SIG-M5 treated with dmso at 0.1 percent for 504 hours (cell line): ENCODE data around the gene IFNA7.
"Not testable (repeated sequence)": the region's sequence is repeated elsewhere in the genome, so short reads cannot be mapped to it uniquely, and the experiment has no call there.

Source experiments
- DNase-seq: peaks from one replicate; lab custom pipeline; 2025; ENCODE audit not compliant: unreplicated experiment; lab: John Stamatoyannopoulos, UW

Gene IFNA7

GRCh38 chr9:21202105-21202504 is at the start of gene IFNA7:
IFNA7 (minus strand) TSS chr9:21202205; CDS start chr9:21202165, 40 bp downstream.
- DNase-seq, result not testable (repeated sequence)

- no peak for DNase-seq
These were observed 49.6 kb upstream of the IFNA7 start for GRCh38 chr9:21251638-21252037.

GRCh38 chr9:21251190-21251589 is 49.2 kb upstream of the IFNA7 start:
- DNase-seq, result no peak

- DNase-seq, result peak; percentile 59
These were observed 42.8 kb upstream of the IFNA7 start for GRCh38 chr9:21244836-21245235.

GRCh38 chr9:21239911-21240310 is 37.9 kb upstream of the IFNA7 start, which contains the start of gene IFNA14:
IFNA14 (minus strand) TSS chr9:21240005; CDS start chr9:21239935, 70 bp downstream.
- DNase-seq, result peak; percentile 68

GRCh38 chr9:21236360-21236714 is 34.3 kb upstream of the IFNA7 start:
- not testable (repeated sequence) for DNase-seq

- DNase-seq, result peak; percentile 76
These were observed 33.7 kb upstream of the IFNA7 start for GRCh38 chr9:21235468-21236359.

GRCh38 chr9:21234153-21234687 is 32.2 kb upstream of the IFNA7 start:
- DNase-seq, result no peak

- DNase-seq, result no peak
These were observed 31.3 kb upstream of the IFNA7 start for GRCh38 chr9:21233258-21233657.

- no peak for DNase-seq
These were observed 26.1 kb upstream of the IFNA7 start, which contains the start of gene IFNA17 for GRCh38 chr9:21228122-21228521. IFNA17 (minus strand) TSS chr9:21228222; CDS start chr9:21228173, 49 bp downstream.

GRCh38 chr9:21217211-21217610 is 15.2 kb upstream of the IFNA7 start, which contains the start of gene IFNA16:
IFNA16 (minus strand) TSS chr9:21217311; CDS start chr9:21217305, 6 bp downstream.
- not testable (repeated sequence) for DNase-seq

- DNase-seq, result peak; percentile 38
These were observed 11.7 kb upstream of the IFNA7 start for GRCh38 chr9:21213411-21214326.

GRCh38 chr9:21212160-21212559 is 10.2 kb upstream of the IFNA7 start:
- DNase-seq, result not testable (repeated sequence)

GRCh38 chr9:21210782-21211181 is 8.8 kb upstream of the IFNA7 start:
- DNase-seq, result not testable (repeated sequence)

- DNase-seq, result no peak
These were observed 8.3 kb upstream of the IFNA7 start for GRCh38 chr9:21210311-21210710.

GRCh38 chr9:21207043-21207442 is 5.0 kb upstream of the IFNA7 start, which contains the start of gene IFNA10:
IFNA10 (minus strand) TSS chr9:21207143; CDS start chr9:21207097, 46 bp downstream.
- DNase-seq, result not testable (repeated sequence)

GRCh38 chr9:21205204-21205603 is 3.2 kb upstream of the IFNA7 start:
- DNase-seq, result no peak

- DNase-seq, result peak; percentile 37
These were observed 6.9 kb downstream of the IFNA7 start for GRCh38 chr9:21194867-21195776.

- DNase-seq, result not testable (repeated sequence)
These were observed 14.5 kb downstream of the IFNA7 start, which contains the start of gene IFNA4 for GRCh38 chr9:21187487-21187886. IFNA4 (minus strand) TSS chr9:21187587; CDS start chr9:21187531, 56 bp downstream.
